ENCODE data around the gene FHIT.
"Not testable (repeated sequence)": the region's sequence is repeated elsewhere in the genome, so short reads cannot be mapped to it uniquely, and the experiment has no call there.

FHIT gene

DNA sequence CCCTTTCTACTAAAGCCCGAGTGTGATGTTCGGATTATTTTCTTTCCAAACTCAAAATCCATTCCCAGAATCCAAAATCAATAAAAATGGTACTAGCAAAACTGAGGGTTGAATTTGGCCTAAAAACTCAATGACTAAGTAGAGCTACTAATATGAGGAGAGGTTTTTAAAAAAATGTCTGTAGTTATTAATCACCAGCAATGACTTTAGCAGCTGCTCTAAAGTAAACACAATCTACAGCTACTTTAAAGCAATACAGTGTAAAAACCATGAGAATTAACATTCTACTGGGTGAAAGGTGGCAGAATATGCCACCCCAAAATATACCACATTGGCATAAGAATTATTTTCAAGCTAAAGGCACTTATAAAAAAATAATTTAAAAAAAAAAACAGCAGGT, 23.5 kb downstream of the FHIT start:
- no peaks in the 10 kb centered on the region for H3K9me3 ChIP-seq (ENCODE audit: control insufficient read depth, low read length)
- no peaks in the 10 kb centered on the region for H3K4me1 ChIP-seq (ENCODE audit: control insufficient read depth, insufficient read depth, low read length)
- no peak overlapping the region for H3K4me3 ChIP-seq (ENCODE audit: low read length)
- no peak for DNase-seq (ENCODE audit: low read depth)
- no peaks in the 10 kb centered on the region for H3K27me3 ChIP-seq (replicated peaks; ENCODE audit: control insufficient read depth, insufficient read depth, low read length)
- H3K36me3 ChIP-seq (ENCODE audit: control insufficient read depth, insufficient read depth, low read length, severe bottlenecking): no peaks in the 10 kb centered on the region
- H3K9ac ChIP-seq (ENCODE audit: low read length): no peak overlapping the region

DNA sequence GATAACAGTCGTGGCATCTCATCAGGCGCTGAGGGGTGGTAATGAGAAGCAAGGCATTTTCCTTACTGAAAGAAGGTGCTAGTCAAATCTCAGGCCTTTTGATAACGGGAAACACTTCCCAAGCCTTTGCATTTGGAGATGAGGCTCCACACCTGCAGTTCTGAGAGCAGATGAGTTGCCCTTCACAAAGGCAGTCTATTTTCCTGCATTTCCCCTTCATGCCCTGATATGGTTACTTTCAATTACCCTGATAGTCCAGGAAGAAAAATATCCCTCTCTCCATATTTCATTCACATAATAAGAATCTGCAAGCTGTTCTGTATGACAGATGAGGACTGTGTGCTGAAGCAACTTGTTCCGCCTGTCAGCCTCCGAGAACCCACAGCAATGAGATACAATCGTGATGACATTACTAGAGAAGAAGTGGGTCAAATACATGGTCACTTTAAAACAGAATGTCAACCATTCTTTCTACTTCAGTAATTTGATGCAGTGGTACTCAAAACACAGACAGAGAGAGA, 25.0 kb downstream of the FHIT start:
- no peaks in the 10 kb centered on the region for H3K4me1 ChIP-seq (ENCODE audit: control insufficient read depth, insufficient read depth, low read length)
- DNase-seq (ENCODE audit: low read depth): no peak
- H3K9me3 ChIP-seq (ENCODE audit: control insufficient read depth, low read length): no peaks in the 10 kb centered on the region
- H3K27me3 ChIP-seq (replicated peaks; ENCODE audit: control insufficient read depth, insufficient read depth, low read length): no peaks in the 10 kb centered on the region
- no peaks in the 10 kb centered on the region for H3K36me3 ChIP-seq (ENCODE audit: control insufficient read depth, insufficient read depth, low read length, severe bottlenecking)
- no peak overlapping the region for H3K9ac ChIP-seq (ENCODE audit: low read length)
- no peak overlapping the region for H3K4me3 ChIP-seq (ENCODE audit: low read length)

DNA sequence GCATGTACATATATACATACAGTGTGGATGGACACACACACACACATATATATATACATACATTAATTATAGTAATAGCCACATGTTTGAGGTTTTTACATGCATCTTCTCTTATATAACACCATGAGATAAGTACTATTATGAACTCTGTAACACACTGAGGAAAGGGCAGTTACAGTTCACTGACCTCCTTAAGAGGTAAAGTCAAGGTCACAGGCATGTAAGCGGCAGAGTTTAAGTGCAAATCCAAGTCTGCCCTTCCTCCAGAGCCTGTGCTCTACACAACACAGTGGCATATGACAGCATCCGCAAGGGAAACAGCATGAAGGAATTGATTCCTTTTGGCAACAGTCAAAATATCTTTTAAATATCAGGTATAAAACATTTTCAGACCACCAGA, 26.4 kb downstream of the FHIT start:
- Histone ChIP-seq H3K36me3 (ENCODE audit: control insufficient read depth, insufficient read depth, low read length, severe bottlenecking) (no peaks in the 10 kb centered on the region), H3K9ac (ENCODE audit: low read length) (no peak overlapping the region), H3K27me3 (replicated peaks; ENCODE audit: control insufficient read depth, insufficient read depth, low read length) (no peaks in the 10 kb centered on the region), H3K4me1 (ENCODE audit: control insufficient read depth, insufficient read depth, low read length) (no peaks in the 10 kb centered on the region), H3K4me3 (ENCODE audit: low read length) (no peak overlapping the region), H3K9me3 (ENCODE audit: control insufficient read depth, low read length) (no peaks in the 10 kb centered on the region)
- DNase-seq (ENCODE audit: low read depth): no peak

DNA sequence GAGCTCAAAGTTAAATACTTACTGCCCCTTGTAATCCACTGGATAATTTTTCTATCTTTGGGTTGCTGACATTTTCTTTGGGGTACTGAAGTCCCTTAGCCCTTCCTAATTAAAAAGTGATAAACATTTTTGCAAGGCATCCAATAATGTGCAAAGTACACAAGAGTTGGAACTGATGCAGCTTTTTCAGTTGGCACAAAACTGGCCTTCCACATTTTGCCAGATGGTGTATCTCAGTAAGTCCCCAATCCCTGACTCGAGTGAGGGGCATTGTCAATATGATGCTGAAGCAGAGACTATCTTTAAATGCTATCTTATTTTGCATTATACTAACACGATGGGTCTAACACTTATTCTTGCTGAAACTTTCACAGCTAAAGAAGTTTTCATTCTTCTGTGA, 27.8 kb downstream of the FHIT start:
- H3K4me1 ChIP-seq (ENCODE audit: control insufficient read depth, insufficient read depth, low read length): no peaks in the 10 kb centered on the region
- no peaks in the 10 kb centered on the region for H3K27me3 ChIP-seq (replicated peaks; ENCODE audit: control insufficient read depth, insufficient read depth, low read length)
- DNase-seq (ENCODE audit: low read depth): no peak
- no peak overlapping the region for H3K9ac ChIP-seq (ENCODE audit: low read length)
- H3K4me3 ChIP-seq (ENCODE audit: low read length): no peak overlapping the region
- H3K36me3 ChIP-seq (ENCODE audit: control insufficient read depth, insufficient read depth, low read length, severe bottlenecking): no peaks in the 10 kb centered on the region
- no peaks in the 10 kb centered on the region for H3K9me3 ChIP-seq (ENCODE audit: control insufficient read depth, low read length)

DNA sequence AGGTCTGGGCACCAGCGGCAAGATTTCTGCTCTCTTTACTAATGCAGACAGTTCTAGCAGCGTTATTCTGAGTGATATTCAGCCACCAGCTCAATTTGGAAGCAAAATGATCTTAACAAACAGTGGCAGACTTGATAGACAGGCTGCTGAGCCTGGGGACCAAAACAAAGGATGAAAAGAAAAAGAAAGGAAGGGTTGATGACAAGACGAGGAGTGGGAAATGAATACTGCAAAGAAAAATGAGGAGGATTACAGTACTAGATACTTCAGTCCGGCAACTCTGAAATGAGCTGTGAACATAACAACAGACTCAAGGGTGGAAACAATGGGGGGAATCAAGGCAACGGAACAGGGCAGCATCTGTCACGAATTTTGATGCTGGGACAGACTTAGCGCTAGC, 28.8 kb downstream of the FHIT start:
- no peaks in the 10 kb centered on the region for H3K36me3 ChIP-seq (ENCODE audit: control insufficient read depth, insufficient read depth, low read length, severe bottlenecking)
- no peaks in the 10 kb centered on the region for H3K27me3 ChIP-seq (replicated peaks; ENCODE audit: control insufficient read depth, insufficient read depth, low read length)
- no peaks in the 10 kb centered on the region for H3K9me3 ChIP-seq (ENCODE audit: control insufficient read depth, low read length)
- H3K4me1 ChIP-seq (ENCODE audit: control insufficient read depth, insufficient read depth, low read length): no peaks in the 10 kb centered on the region
- H3K4me3 ChIP-seq (ENCODE audit: low read length): no peak overlapping the region
- DNase-seq (ENCODE audit: low read depth): no peak
- H3K9ac ChIP-seq (ENCODE audit: low read length): no peak overlapping the region

DNA sequence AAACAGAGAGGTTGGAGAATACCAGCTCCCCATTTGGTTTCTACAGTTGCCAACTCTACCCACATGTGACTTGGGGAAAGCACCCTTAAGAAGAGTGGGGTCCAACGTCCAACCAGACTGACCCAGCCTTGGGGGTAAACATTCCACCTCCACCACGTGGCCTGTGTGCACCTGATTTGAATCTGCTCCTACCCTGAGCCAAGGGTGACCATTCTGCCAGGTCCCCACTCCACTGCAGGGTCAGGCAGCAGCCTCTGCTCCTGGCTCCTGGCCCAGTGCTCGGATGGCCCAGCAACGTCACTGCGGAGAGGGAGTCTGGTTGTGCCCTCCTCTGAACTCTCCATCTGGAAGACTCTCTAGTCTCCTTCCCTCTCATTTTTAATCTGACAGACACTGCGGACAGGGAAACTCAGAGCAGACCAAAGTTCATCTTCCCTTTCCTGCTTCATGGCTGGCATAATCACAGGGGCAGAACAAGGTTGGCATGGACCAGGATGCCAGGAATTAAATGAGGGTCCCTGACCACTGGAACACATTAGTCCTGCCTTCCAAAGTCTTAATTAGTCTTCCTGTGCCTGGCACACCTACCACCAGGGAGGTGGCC, 29.4 kb downstream of the FHIT start:
- Histone ChIP-seq H3K4me3 (ENCODE audit: low read length) (no peak overlapping the region), H3K4me1 (ENCODE audit: control insufficient read depth, insufficient read depth, low read length) (no peaks in the 10 kb centered on the region), H3K9ac (ENCODE audit: low read length) (no peak overlapping the region), H3K36me3 (ENCODE audit: control insufficient read depth, insufficient read depth, low read length, severe bottlenecking) (no peaks in the 10 kb centered on the region), H3K27me3 (replicated peaks; ENCODE audit: control insufficient read depth, insufficient read depth, low read length) (no peaks in the 10 kb centered on the region), H3K9me3 (ENCODE audit: control insufficient read depth, low read length) (no peaks in the 10 kb centered on the region)
- DNase-seq (ENCODE audit: low read depth): no peak

DNA sequence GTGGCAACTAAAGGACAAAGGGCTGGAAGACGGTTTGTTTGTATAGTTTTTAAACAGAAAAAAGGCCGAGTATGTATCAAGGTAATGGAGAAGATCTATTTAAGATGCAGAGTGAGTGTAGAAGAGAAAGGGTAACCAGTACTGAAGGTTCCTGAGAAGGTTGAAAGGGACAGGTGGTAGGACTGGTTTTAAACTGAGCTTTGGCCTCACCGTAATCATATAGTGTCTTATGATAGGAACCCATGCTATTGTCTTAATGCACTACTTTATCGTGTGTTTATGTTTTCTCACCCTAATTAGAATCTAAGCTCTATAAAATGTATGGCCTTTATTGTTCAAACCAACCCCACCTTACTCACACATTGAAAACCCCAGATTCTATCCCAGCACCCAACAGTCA, 32.7 kb downstream of the FHIT start:
- Histone ChIP-seq H3K4me1 (ENCODE audit: control insufficient read depth, insufficient read depth, low read length) (no peaks in the 10 kb centered on the region), H3K9ac (ENCODE audit: low read length) (no peak overlapping the region), H3K36me3 (ENCODE audit: control insufficient read depth, insufficient read depth, low read length, severe bottlenecking) (no peaks in the 10 kb centered on the region), H3K27me3 (replicated peaks; ENCODE audit: control insufficient read depth, insufficient read depth, low read length) (no peaks in the 10 kb centered on the region), H3K9me3 (ENCODE audit: control insufficient read depth, low read length) (no peaks in the 10 kb centered on the region), H3K4me3 (ENCODE audit: low read length) (no peak overlapping the region)
- no peak for DNase-seq (ENCODE audit: low read depth)

DNA sequence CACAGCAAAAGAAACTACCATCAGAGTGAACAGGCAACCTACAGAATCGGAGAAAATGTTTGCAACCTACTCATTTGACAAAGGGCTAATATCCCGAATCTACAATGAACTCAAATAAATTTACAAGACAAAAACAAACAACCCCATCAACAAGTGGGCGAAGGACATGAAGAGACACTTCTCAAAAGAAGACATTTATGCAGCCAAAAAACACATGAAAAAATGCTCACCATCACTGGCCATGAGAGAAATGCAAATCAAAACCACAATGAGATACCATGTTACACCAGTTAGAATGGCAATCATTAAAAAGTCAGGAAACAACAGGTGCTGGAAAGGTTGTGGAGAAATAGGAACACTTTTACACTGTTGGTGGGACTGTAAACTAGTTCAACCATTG, 35.1 kb downstream of the FHIT start:
- not testable (repeated sequence) for H3K4me1 ChIP-seq (ENCODE audit: control insufficient read depth, insufficient read depth, low read length); H3K4me3 ChIP-seq (ENCODE audit: low read length); H3K9ac ChIP-seq (ENCODE audit: low read length); DNase-seq (ENCODE audit: low read depth); H3K27me3 ChIP-seq (replicated peaks; ENCODE audit: control insufficient read depth, insufficient read depth, low read length); H3K9me3 ChIP-seq (ENCODE audit: control insufficient read depth, low read length); H3K36me3 ChIP-seq (ENCODE audit: control insufficient read depth, insufficient read depth, low read length, severe bottlenecking)

DNA sequence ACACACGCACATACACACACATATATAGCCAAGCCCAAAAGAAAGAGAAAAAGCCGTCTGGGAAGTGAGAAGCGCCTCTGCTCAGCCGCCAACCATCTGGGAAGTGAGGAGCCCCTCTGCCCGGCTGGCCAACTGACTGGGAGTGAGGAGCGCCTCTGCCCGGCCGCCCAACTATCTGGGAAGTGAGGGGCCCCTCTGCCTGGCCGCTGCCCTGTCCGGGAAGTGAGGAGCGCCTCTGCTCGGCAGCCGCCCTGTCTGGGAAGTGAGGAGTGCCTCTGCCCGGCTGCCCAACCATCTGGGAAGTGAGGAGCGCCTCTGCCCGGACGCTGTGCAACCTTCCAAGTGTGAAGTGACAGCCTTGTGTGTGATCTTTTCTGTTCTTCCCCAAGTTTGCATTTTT, 49.2 kb downstream of the FHIT start:
- Histone ChIP-seq H3K36me3 (ENCODE audit: control insufficient read depth, insufficient read depth, low read length, severe bottlenecking) (no peaks in the 10 kb centered on the region), H3K4me3 (ENCODE audit: low read length) (no peak overlapping the region), H3K27me3 (replicated peaks; ENCODE audit: control insufficient read depth, insufficient read depth, low read length) (no peaks in the 10 kb centered on the region), H3K4me1 (ENCODE audit: control insufficient read depth, insufficient read depth, low read length) (no peaks in the 10 kb centered on the region), H3K9ac (ENCODE audit: low read length) (no peak overlapping the region), H3K9me3 (ENCODE audit: control insufficient read depth, low read length) (no peaks in the 10 kb centered on the region)
- no peak for DNase-seq (ENCODE audit: low read depth)

DNA sequence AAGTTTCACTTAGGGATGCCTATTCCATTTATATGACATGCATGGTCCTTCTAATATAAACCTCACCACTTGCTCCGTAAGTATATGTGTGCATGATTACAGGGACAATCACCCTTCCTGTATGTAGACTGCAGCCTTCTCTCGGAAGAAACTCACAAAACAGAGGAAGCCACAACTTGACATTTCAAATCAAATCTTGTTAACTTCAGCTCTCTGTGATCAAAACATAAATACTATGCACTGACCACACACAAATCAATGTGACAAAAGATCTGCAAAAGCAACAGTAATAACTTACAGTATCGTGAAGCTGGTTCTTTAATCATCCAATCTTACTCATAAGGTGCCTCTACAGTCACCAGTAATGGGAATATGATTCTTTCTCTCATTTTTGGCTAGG, 50.2 kb downstream of the FHIT start:
- H3K9me3 ChIP-seq (ENCODE audit: control insufficient read depth, low read length): no peaks in the 10 kb centered on the region
- H3K36me3 ChIP-seq (ENCODE audit: control insufficient read depth, insufficient read depth, low read length, severe bottlenecking): no peaks in the 10 kb centered on the region
- no peak overlapping the region for H3K9ac ChIP-seq (ENCODE audit: low read length)
- no peak for DNase-seq (ENCODE audit: low read depth)
- no peaks in the 10 kb centered on the region for H3K4me1 ChIP-seq (ENCODE audit: control insufficient read depth, insufficient read depth, low read length)
- H3K27me3 ChIP-seq (replicated peaks; ENCODE audit: control insufficient read depth, insufficient read depth, low read length): no peaks in the 10 kb centered on the region
- H3K4me3 ChIP-seq (ENCODE audit: low read length): no peak overlapping the region

DNA sequence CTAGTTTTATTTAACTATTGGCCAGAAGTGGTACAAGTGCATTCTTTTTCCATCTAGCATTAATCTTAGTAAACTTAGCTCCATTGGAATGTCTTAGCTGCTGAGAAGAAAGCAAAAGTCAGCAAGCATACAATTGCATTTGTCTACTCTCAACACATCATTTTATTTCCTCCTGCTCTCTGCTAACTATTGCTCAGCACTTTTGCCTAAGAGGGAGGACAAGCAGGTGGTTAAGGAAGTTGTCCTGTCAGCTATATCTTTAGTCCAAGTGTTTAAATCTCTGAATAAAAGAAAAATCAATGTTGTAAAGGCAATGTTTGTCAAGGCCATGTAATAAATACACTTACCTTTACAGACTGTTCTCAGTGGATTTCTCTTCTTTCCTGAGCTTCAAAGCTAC, 51.0 kb downstream of the FHIT start:
- H3K9ac ChIP-seq (ENCODE audit: low read length): no peak overlapping the region
- no peak for DNase-seq (ENCODE audit: low read depth)
- H3K36me3 ChIP-seq (ENCODE audit: control insufficient read depth, insufficient read depth, low read length, severe bottlenecking): no peaks in the 10 kb centered on the region
- H3K4me1 ChIP-seq (ENCODE audit: control insufficient read depth, insufficient read depth, low read length): no peaks in the 10 kb centered on the region
- H3K4me3 ChIP-seq (ENCODE audit: low read length): no peak overlapping the region
- H3K27me3 ChIP-seq (replicated peaks; ENCODE audit: control insufficient read depth, insufficient read depth, low read length): no peaks in the 10 kb centered on the region
- no peaks in the 10 kb centered on the region for H3K9me3 ChIP-seq (ENCODE audit: control insufficient read depth, low read length)

DNA sequence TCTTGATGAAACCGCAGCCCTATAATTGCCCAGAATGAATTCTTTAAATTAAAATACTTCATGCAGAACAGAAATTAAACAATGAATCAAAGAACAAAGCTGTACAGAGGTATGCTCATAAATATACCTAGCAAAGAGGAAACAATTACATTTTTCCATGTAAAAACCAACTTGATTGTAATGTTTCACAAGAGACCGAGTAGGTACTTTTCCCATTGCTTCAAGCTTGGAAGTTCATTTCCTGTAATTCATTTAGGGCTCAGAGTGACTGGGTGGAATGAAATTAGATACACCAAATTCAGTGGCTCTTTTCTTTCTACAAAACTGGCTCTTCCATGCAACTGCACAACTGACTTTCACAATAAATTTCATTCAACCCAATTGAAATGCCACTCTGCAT, 51.4 kb downstream of the FHIT start:
- no peak overlapping the region for H3K4me3 ChIP-seq (ENCODE audit: low read length)
- H3K9ac ChIP-seq (ENCODE audit: low read length): no peak overlapping the region
- H3K36me3 ChIP-seq (ENCODE audit: control insufficient read depth, insufficient read depth, low read length, severe bottlenecking): no peaks in the 10 kb centered on the region
- H3K4me1 ChIP-seq (ENCODE audit: control insufficient read depth, insufficient read depth, low read length): no peaks in the 10 kb centered on the region
- no peaks in the 10 kb centered on the region for H3K27me3 ChIP-seq (replicated peaks; ENCODE audit: control insufficient read depth, insufficient read depth, low read length)
- H3K9me3 ChIP-seq (ENCODE audit: control insufficient read depth, low read length): no peaks in the 10 kb centered on the region
- no peak for DNase-seq (ENCODE audit: low read depth)
